IPS-11a (cell line): ENCODE results near the gene CYB561A3.
"Not testable (repeated sequence)": the region's sequence is repeated elsewhere in the genome, so short reads cannot be mapped to it uniquely, and the experiment has no call there.

Experiments used
- H3K4me3 ChIP-seq: one replicate; pipeline ENCODE4 v1.5.1; 2013; ENCODE audit warnings: low read depth, low read length, control low read depth

CYB561A3 gene, protein sequence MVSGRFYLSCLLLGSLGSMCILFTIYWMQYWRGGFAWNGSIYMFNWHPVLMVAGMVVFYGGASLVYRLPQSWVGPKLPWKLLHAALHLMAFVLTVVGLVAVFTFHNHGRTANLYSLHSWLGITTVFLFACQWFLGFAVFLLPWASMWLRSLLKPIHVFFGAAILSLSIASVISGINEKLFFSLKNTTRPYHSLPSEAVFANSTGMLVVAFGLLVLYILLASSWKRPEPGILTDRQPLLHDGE

GRCh38 chr11:61361741-61362541 lies at the start of gene CYB561A3, which contains the start of gene TMEM138:
TSS of gene CYB561A3 (minus strand) at chr11:61361882. CDS start at chr11:61356713, 5,169 bp downstream.
TSS of gene TMEM138 (plus strand) at chr11:61362374. CDS start at chr11:61364391, 2,017 bp downstream.
- peak within 1 kb of the TSS; percentile 99 for H3K4me3 ChIP-seq

GRCh38 chr11:61406991-61407728 lies 45.5 kb upstream of the CYB561A3 start:
- no peak overlapping the region for H3K4me3 ChIP-seq

DNA sequence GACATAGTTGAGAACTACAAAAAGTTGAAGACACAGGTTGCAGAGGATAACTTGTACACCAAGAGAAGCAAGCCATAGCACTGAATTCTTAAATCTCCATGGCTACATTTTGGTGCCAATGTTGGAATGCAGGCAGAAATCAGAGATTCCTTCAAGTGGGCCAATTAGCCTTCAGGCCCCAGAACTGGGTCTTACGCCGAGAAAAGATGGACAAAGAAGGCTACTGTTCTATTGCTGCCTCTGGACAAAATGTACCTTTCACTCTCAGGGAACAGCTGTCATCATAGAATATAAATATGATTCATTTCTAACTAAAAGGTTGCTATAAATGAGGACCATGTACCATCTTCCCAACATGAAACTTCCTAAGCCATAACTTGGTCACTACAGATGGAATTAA lies 44.4 kb upstream of the CYB561A3 start:
- no peak overlapping the region for H3K4me3 ChIP-seq

- H3K4me3 ChIP-seq, result no peak overlapping the region
Measured at GRCh38 chr11:61404641-61405040, 43.0 kb upstream of the CYB561A3 start.

GRCh38 chr11:61404103-61404502 lies 42.4 kb upstream of the CYB561A3 start:
- no peak overlapping the region for H3K4me3 ChIP-seq

- H3K4me3 ChIP-seq, result no peak overlapping the region
Measured at GRCh38 chr11:61403658-61404057, 42.0 kb upstream of the CYB561A3 start.

GRCh38 chr11:61401573-61401972 lies 39.9 kb upstream of the CYB561A3 start:
- H3K4me3 ChIP-seq, result no peak overlapping the region

DNA sequence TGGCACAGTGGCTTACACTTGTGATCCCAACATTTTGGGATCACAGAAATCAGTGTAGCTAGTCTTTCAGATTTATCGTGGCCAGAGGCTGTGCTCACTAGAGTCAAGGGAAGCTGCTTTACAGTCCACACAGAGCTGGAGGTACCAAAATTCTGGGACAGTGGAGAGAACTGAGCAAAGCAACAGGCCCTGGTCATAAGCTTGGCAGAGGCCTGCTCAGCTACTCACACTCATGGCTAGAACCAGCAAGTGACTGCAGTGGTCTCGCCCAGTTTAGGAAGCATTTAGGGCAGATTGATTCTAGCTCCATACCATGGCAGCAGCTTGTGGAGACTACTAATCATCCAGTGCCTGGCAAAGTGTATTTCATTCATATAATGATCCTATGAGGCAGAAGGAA lies 39.5 kb upstream of the CYB561A3 start:
- no peak overlapping the region for H3K4me3 ChIP-seq

DNA sequence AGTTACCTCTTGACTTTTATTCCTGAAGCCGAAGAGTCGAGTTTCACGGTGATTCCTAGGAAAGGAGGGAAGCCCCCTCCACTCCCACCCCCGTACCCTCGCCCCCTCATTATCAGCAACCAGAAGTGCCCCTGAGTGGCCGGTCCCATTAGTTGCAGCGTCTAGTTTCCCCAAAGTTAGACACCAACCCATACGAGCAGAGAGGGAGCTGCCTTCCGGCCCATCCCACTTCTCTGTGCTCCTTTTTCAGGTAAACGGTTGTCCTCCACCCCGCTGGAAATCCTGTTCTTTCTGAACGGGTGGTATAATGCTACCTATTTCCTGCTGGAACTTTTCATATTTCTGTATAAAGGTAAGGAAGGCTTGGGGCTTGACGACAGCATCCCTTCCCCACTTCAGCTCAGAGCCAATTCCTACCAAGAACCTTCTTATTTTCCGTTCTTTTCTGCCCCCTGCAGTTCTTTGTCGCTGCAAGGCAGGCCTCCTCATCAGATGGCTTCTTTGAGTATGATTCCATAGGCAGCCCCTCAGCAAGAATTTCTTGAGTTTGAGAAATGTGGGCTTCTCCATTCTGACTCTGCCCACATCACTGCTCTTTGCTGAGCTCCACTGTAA lies 31.4 kb upstream of the CYB561A3 start:
- H3K4me3 ChIP-seq, result peak overlapping the region; percentile 72

GRCh38 chr11:61390161-61390560 lies 28.5 kb upstream of the CYB561A3 start:
- no peak overlapping the region for H3K4me3 ChIP-seq

- no peak overlapping the region for H3K4me3 ChIP-seq
Measured at GRCh38 chr11:61384271-61385242, 22.9 kb upstream of the CYB561A3 start.

GRCh38 chr11:61383859-61384258 lies 22.2 kb upstream of the CYB561A3 start:
- not testable (repeated sequence) for H3K4me3 ChIP-seq

DNA sequence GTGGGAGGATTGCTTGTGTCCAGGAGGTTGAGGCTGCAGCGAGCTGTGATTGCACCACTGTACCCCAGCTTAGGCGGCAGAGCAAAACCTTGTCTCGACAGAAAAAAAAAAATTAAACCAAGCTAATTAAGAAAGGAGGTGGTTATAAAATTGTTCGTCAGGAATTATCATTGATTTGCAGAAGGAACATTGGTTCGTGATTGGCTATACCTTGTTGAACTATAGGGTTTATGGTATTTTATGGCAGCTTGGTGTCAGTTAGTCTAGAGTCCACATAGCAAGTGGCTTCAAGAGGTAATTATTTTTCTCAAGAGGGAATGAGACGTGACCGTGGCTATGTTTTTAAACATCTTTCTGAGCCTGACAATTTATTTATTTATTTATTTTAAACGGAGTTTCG lies 19.2 kb upstream of the CYB561A3 start:
- no peak overlapping the region for H3K4me3 ChIP-seq

- no peak overlapping the region for H3K4me3 ChIP-seq
Measured at GRCh38 chr11:61378713-61379313, 17.1 kb upstream of the CYB561A3 start.

- H3K4me3 ChIP-seq, result no peak overlapping the region
Measured at GRCh38 chr11:61377461-61378160, 15.9 kb upstream of the CYB561A3 start.

DNA sequence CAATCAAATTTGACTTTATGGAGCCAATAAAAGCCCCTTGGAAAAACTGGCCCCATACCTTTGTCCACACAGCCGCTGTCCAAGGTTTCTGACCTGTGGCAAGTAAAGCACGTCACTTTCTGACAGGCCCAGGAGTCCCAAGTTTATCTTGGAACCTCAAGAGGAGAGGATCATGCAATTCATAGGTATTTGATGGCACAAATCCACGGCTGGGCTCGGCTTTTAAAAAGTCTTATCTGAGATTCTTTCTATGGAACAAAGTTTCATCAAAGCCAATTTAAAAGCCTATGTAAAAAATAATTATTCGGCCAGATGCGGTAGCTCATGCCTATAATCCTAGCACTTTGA lies 14.1 kb upstream of the CYB561A3 start:
- no peak overlapping the region for H3K4me3 ChIP-seq

- H3K4me3 ChIP-seq, result no peak overlapping the region
Measured at GRCh38 chr11:61372659-61373420, 11.2 kb upstream of the CYB561A3 start.

GRCh38 chr11:61370349-61371005 lies 8.8 kb upstream of the CYB561A3 start:
- H3K4me3 ChIP-seq, result no peak overlapping the region
